Measurements from ENCODE around the gene SRPK3.

SRPK3 gene

GRCh38 chrX:153778684-153779101, 2.1 kb upstream of the SRPK3 start:
- H3K4me1 ChIP-seq (ENCODE audit: insufficient read depth, insufficient read length), result peaks cover 3% of the 10 kb centered on the region
- H3K4me3 ChIP-seq (ENCODE audit: insufficient read length, low read depth), result no peak overlapping the region
- H3K9ac ChIP-seq (ENCODE audit: insufficient read length, low read depth), result no peak overlapping the region
- peaks cover 2% of the 10 kb centered on the region for H3K36me3 ChIP-seq (ENCODE audit: insufficient read depth, insufficient read length, low read length)
- H3K9me3 ChIP-seq (ENCODE audit: insufficient read depth, low read length), result no peaks in the 10 kb centered on the region
- no peak for TF ChIP-seq ZNF274 (IDR thresholded peaks at IDR 0.05; ENCODE audit: low read depth, low read length)
- no peak for TF ChIP-seq SUZ12 (IDR thresholded peaks at IDR 0.05; ENCODE audit: extremely low read depth, insufficient read depth, insufficient read length)
- no peak for TF ChIP-seq YY1 (IDR thresholded peaks at IDR 0.05; ENCODE audit: insufficient read depth, insufficient read length)
- no peak for DNase-seq (ENCODE audit: low read depth, low spot score)
- H3K27me3 ChIP-seq (ENCODE audit: insufficient read depth, insufficient read length), result no peaks in the 10 kb centered on the region

- Histone ChIP-seq H3K9me3 (ENCODE audit: insufficient read depth, low read length) (no peaks in the 10 kb centered on the region), H3K4me1 (ENCODE audit: insufficient read depth, insufficient read length) (peaks cover 3% of the 10 kb centered on the region), H3K27me3 (ENCODE audit: insufficient read depth, insufficient read length) (no peaks in the 10 kb centered on the region), H3K36me3 (ENCODE audit: insufficient read depth, insufficient read length, low read length) (peaks cover 2% of the 10 kb centered on the region), H3K4me3 (ENCODE audit: insufficient read length, low read depth) (no peak overlapping the region), H3K9ac (ENCODE audit: insufficient read length, low read depth) (no peak overlapping the region)
- no peak for TF ChIP-seq ZNF274 (IDR thresholded peaks at IDR 0.05; ENCODE audit: low read depth, low read length)
- TF ChIP-seq SUZ12 (IDR thresholded peaks at IDR 0.05; ENCODE audit: extremely low read depth, insufficient read depth, insufficient read length), result no peak
- TF ChIP-seq YY1 (IDR thresholded peaks at IDR 0.05; ENCODE audit: insufficient read depth, insufficient read length), result no peak
- DNase-seq (ENCODE audit: low read depth, low spot score), result no peak
Measured at GRCh38 chrX:153779891-153780677, 757 bp upstream of the SRPK3 start.

- H3K9ac ChIP-seq (ENCODE audit: insufficient read length, low read depth), result no peak overlapping the region
- H3K4me3 ChIP-seq (ENCODE audit: insufficient read length, low read depth), result no peak overlapping the region
- H3K4me1 ChIP-seq (ENCODE audit: insufficient read depth, insufficient read length), result peaks cover 3% of the 10 kb centered on the region
- H3K27me3 ChIP-seq (ENCODE audit: insufficient read depth, insufficient read length), result no peaks in the 10 kb centered on the region
- TF ChIP-seq SUZ12 (IDR thresholded peaks at IDR 0.05; ENCODE audit: extremely low read depth, insufficient read depth, insufficient read length) (no peak), YY1 (IDR thresholded peaks at IDR 0.05; ENCODE audit: insufficient read depth, insufficient read length) (no peak), ZNF274 (IDR thresholded peaks at IDR 0.05; ENCODE audit: low read depth, low read length) (no peak)
- H3K9me3 ChIP-seq (ENCODE audit: insufficient read depth, low read length), result no peaks in the 10 kb centered on the region
- no peak for DNase-seq (ENCODE audit: low read depth, low spot score)
- peaks cover 10% of the 10 kb centered on the region for H3K36me3 ChIP-seq (ENCODE audit: insufficient read depth, insufficient read length, low read length)
Measured at GRCh38 chrX:153781428-153782047, 697 bp downstream of the SRPK3 start.

- Histone ChIP-seq H3K4me1 (ENCODE audit: insufficient read depth, insufficient read length) (peaks cover 3% of the 10 kb centered on the region), H3K9me3 (ENCODE audit: insufficient read depth, low read length) (no peaks in the 10 kb centered on the region), H3K36me3 (ENCODE audit: insufficient read depth, insufficient read length, low read length) (peaks cover 15% of the 10 kb centered on the region), H3K4me3 (ENCODE audit: insufficient read length, low read depth) (no peak overlapping the region), H3K27me3 (ENCODE audit: insufficient read depth, insufficient read length) (no peaks in the 10 kb centered on the region), H3K9ac (ENCODE audit: insufficient read length, low read depth) (no peak overlapping the region)
- no peak for TF ChIP-seq ZNF274 (IDR thresholded peaks at IDR 0.05; ENCODE audit: low read depth, low read length)
- TF ChIP-seq SUZ12 (IDR thresholded peaks at IDR 0.05; ENCODE audit: extremely low read depth, insufficient read depth, insufficient read length), result no peak
- no peak for TF ChIP-seq YY1 (IDR thresholded peaks at IDR 0.05; ENCODE audit: insufficient read depth, insufficient read length)
- no peak for DNase-seq (ENCODE audit: low read depth, low spot score)
Measured at GRCh38 chrX:153782313-153782712, 1.5 kb downstream of the SRPK3 start.

GRCh38 chrX:153782871-153783270, 2.0 kb downstream of the SRPK3 start:
- Histone ChIP-seq H3K9me3 (ENCODE audit: insufficient read depth, low read length) (no peaks in the 10 kb centered on the region), H3K27me3 (ENCODE audit: insufficient read depth, insufficient read length) (no peaks in the 10 kb centered on the region), H3K4me3 (ENCODE audit: insufficient read length, low read depth) (no peak overlapping the region), H3K4me1 (ENCODE audit: insufficient read depth, insufficient read length) (peaks cover 3% of the 10 kb centered on the region), H3K9ac (ENCODE audit: insufficient read length, low read depth) (no peak overlapping the region), H3K36me3 (ENCODE audit: insufficient read depth, insufficient read length, low read length) (peaks cover 21% of the 10 kb centered on the region)
- DNase-seq (ENCODE audit: low read depth, low spot score), result no peak
- TF ChIP-seq YY1 (IDR thresholded peaks at IDR 0.05; ENCODE audit: insufficient read depth, insufficient read length) (no peak), ZNF274 (IDR thresholded peaks at IDR 0.05; ENCODE audit: low read depth, low read length) (no peak), SUZ12 (IDR thresholded peaks at IDR 0.05; ENCODE audit: extremely low read depth, insufficient read depth, insufficient read length) (no peak)

- Histone ChIP-seq H3K9me3 (ENCODE audit: insufficient read depth, low read length) (no peaks in the 10 kb centered on the region), H3K36me3 (ENCODE audit: insufficient read depth, insufficient read length, low read length) (peaks cover 21% of the 10 kb centered on the region), H3K9ac (ENCODE audit: insufficient read length, low read depth) (no peak overlapping the region), H3K4me3 (ENCODE audit: insufficient read length, low read depth) (no peak overlapping the region), H3K4me1 (ENCODE audit: insufficient read depth, insufficient read length) (peaks cover 3% of the 10 kb centered on the region), H3K27me3 (ENCODE audit: insufficient read depth, insufficient read length) (no peaks in the 10 kb centered on the region)
- no peak for TF ChIP-seq ZNF274 (IDR thresholded peaks at IDR 0.05; ENCODE audit: low read depth, low read length)
- TF ChIP-seq YY1 (IDR thresholded peaks at IDR 0.05; ENCODE audit: insufficient read depth, insufficient read length), result no peak
- TF ChIP-seq SUZ12 (IDR thresholded peaks at IDR 0.05; ENCODE audit: extremely low read depth, insufficient read depth, insufficient read length), result no peak
- no peak for DNase-seq (ENCODE audit: low read depth, low spot score)
Measured at GRCh38 chrX:153783378-153784013, 2.7 kb downstream of the SRPK3 start.

All from NT2/D1 (cell line).